ENCODE data around the gene CHCHD6.
A peak's percentile ranks its signal among the peaks of the same experiment; 100 is the strongest.

Gene CHCHD6

GRCh38 chr3:126703512-126704493, at the start of gene CHCHD6:
Gene CHCHD6 (plus strand): TSS chr3:126704240. CDS start chr3:126704313, 73 bp downstream.
- peak; percentile 98 for DNase-seq

- DNase-seq, result peak; percentile 74
Measured at GRCh38 chr3:126654571-126655383, 49.3 kb upstream of the CHCHD6 start, which contains the start of gene TXNRD3. Gene TXNRD3 (minus strand): TSS chr3:126655124.

GRCh38 chr3:126655887-126656286, 48.2 kb upstream of the CHCHD6 start:
- no peak for DNase-seq

DNA sequence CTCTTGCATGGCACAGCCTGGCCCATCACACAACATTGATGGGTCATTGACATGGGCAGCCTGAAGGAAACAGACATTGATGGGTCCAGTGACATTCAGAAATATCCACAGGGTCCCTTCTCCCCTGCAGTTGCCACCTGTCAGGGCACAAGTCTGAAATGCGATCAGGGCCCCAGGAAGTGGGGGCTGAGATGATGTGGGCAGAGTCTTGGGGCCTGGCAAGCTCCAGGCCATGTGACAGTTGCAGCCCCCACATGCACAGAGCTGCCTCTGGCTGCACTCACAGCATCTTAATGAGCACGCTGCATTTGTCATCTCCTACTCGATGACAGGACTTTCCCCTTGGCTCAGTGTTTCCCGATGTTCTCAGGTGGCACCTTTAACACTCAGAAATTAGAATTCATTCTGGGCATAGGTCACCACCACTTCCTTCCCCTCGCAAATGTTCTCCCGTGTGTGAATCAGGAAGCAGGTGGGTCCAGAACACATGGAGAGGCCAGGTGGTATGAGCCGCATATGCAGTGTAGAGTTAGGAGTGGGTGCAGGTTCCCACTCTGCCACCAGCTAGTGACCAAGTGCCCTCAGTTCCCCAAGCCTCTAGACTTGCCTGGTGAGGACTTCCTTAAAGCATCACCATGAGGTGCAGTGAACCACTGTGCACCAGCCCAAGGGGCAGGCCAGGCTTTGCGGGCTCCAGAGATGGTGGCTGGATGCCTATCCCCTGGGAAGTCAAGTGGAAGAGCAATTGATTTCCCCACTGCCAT, 47.5 kb upstream of the CHCHD6 start:
- no peak for DNase-seq

DNA sequence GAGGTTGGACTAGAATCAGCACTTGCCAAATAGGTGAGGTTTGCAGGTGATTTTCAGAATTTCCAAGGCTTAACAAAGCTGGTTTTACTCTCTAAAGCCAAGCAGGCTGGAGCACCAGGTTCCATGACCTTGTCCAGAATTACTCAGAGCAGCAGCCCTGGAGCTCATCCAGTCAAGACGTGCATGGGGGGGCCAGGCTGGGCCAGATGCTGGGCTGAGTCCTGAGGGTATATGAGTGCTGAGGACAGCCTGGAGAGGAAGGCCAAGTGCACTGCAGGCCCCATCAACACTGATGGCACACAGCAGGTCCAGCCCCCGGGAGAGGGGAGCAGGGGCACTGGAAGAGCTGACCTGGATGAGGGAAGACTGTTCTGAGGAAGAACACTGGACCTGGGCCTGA, 46.1 kb upstream of the CHCHD6 start:
- DNase-seq, result no peak

- no peak for DNase-seq
Measured at GRCh38 chr3:126658584-126658983, 45.5 kb upstream of the CHCHD6 start.

- peak; percentile 20 for DNase-seq
Measured at GRCh38 chr3:126659915-126660886, 43.8 kb upstream of the CHCHD6 start.

DNA sequence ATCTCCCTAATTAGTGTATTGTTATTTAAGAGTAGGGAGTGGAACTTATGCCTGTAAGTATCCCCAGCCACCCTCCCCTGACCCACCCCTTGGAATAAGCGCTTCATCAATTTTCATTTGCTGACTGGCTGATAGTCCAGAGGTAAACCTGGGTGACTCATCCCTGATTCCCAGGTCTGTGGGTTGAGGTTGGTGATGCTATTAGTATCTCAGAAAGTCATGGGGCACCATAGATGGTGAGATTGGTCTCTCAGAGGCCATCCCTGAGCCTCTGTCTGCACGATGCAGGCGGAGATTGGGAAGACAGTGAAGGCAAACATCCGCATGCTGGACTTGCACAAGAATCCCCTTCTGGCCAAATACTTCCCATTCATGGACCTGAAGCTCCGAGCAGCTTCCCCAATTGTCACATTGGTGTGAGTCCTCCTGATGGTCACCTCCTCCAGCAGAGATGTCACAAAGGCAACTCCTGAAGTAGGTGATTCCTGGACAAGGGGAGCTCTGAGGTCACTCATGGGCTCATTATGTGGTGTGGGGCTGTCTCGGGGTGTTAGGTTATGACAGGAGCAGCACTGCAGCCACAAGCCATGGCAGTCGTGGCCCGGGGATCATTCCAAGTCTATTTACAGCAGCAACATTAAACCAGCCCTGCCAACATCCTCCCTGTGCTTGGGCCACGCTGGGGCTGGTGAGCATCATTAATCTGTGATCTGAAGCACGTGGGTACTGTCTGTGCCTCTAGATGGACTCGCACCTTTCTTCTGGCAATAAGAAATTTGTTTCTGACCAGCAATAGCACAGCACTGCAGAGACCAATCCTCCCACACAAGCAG, 42.3 kb upstream of the CHCHD6 start:
- DNase-seq, result no peak

- no peak for DNase-seq
Measured at GRCh38 chr3:126663257-126663656, 40.8 kb upstream of the CHCHD6 start.

DNA sequence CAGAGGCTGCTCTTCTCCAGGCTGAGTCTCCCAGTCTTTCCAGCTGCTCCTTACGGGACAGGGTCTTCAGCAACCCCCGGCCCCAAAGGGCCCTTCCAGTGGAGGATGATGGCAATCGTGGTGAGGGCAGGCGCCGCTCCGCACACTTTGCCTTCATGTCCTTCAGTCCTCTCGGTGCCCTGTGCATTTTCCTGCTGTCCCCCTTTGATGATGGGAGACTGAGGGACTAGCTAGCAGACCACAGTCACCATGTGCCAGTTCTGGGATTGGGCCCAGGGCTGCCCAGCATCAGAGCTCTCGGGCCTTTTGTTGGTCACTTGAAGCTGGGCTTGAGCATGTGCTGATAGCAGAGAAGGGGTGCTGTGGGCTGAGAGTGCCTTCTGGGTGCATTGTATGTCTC, 40.3 kb upstream of the CHCHD6 start:
- DNase-seq, result no peak

DNA sequence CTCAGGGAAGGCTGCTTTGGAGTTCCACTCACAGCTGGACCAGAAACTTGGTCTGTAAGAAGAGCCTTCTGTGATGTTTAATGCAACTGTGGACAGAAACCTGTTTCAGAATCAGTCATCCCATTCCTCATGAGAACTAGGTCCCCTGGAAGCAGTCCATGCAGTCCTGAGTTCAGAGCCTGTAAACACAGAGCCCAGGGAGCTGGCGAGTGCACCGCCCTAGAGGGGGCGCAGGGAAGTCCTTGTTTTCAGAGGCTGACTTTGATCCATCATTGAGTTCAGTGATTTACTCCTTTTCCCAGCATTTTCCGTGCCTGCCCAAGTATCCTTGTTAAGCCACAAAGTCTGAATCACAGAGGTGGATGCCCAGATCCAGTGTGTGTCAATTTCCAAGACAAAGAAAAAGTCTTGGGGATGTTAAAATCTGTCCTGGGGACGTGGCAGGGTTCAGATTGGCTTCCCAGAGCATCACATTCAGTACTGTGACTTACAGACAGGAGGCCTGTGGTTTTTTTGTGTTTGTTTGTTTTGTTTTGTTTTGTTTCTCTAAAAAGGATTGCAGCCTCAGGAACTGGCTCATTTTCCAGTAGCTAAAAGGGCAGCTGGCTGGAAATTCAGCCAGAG, 39.3 kb upstream of the CHCHD6 start:
- peak; percentile 16 for DNase-seq

DNA sequence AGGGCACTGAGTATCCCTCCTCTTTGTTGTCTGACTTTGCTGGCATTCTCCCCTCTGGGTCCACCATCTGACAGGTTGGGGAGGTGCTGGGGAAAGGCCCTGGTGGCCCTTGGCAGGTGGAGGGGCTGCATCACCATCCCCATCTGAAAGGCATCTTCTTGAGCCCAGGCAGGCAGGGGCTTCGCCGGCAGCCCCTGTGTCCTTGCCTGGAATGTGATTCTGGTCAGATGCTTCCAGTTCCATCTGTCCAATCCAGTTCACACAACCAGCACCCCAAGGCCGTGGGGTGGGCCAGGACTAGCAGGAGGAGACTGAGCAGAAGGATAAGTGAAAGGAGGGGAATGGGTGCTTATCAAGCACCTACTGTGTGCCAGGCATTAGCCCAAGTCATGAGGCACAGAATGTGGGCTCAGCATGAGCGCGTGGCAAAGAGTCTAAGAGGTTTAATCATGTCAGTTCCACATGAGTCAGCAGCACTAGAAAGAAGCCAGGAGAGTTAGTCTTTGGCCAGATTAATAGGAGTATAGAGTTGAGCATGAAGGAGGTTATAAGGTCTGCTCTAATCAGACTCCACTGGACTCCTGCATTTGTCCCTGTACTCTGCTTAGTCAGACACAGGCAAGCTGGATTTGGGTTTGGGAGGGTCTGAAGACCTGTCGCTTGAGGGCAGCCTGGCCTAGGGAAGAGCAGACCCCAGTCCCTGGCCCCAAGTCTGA, 38.7 kb upstream of the CHCHD6 start:
- DNase-seq, result no peak

DNA sequence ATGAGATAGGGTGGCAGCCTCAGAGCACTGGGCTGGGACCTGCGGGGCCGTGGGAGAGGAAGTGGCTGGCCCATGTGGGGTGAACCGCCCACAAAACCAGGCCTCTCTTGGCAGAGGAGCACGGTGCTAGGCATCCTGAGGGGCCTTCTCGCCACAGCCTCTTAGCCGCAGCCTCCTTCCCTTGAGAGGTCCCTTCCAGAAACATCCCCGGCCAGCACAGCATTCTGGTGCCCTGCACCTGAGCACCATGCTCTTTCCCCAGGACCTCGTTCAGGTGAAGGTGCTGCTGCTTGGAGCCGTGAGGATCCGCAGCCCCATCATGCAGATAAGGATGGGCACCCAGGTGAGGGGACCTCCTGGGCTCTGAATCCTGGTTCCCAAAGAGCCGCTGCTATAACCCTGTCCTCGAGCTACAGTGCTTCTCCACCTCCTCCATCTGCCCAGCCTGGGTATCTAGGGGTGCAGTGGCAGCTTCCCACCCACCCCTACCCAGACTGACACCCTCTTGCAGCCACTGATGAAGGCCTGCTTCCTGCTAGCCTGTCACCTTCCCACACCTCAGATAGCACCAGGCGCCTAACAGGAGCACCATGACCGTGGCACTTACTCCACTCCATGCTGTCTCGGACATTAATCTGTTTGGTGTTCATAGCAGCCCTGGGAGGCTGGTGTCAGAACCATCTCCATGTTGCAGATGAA, 37.9 kb upstream of the CHCHD6 start:
- no peak for DNase-seq

DNA sequence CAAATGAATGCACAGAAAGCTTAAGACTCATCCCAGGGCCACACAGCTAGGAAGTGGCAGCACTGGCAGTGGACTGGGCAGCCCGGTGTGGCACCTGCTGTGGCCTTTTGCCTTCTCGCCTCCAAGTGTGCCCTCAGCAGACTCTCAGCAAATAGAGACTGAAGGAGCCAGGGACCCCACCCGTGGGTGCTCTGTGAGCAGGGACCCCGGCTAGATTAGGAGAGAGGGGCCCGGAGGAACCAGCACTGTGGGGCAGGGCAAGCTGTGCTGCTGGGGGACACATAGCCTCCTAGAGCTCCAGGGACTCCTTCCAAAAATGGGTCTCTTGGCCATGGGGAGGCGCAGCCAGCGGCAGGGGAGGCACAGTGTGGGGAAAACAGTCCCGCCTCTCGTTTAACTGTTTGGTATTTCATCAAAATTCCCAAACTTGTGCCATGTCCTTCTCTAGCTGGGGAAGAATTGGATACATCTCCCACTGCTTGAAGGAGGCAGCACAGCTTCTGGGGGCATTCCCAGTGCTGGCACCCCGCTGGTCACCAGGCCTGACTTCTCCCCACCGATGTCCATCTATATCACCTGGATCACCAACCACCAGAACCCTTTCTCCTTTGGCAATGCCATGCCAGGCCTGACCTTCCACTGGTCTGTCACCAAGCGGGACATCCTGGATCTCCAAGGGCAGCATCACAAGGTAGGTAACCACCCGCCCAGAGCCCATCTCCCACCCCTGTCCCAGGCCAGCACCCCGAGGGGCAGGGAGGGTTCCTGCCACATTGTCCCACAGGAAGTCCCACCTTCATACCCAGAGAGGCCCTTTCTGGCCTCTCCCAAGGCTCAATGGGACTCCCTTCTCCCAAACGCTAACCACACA, 37.1 kb upstream of the CHCHD6 start:
- DNase-seq, result no peak

GRCh38 chr3:126667631-126668449, 36.2 kb upstream of the CHCHD6 start:
- DNase-seq, result no peak

- DNase-seq, result no peak
Measured at GRCh38 chr3:126668450-126669401, 35.3 kb upstream of the CHCHD6 start.

Measured in hematopoietic multipotent progenitor cell treated with erythropoietin and hydrocortisone succinate and interleukin-3 and kit ligand, for 4 days (in vitro differentiated cells).